Ishikawa (cell line): ENCODE data around the gene BHLHE41.

Experiments
- EP300 ChIP-seq: IDR thresholded peaks from 2 replicates; pipeline ENCODE4 v1.6.1; 2012; ENCODE audit warnings: borderline replicate concordance
- MAX ChIP-seq: IDR thresholded peaks from 2 replicates; pipeline ENCODE4 v1.6.1; 2012

- no peak for TF ChIP-seq MAX
- no peak for TF ChIP-seq EP300
These were observed 11.9 kb upstream of the BHLHE41 start for GRCh38 chr12:26136688-26137087.
